KOPT-K1 (cell line): ENCODE data around the gene NAXE.
A peak's percentile ranks its signal among the peaks of the same experiment; 100 is the strongest.
"Not testable (repeated sequence)": the region's sequence is repeated elsewhere in the genome, so short reads cannot be mapped to it uniquely, and the experiment has no call there.

ENCODE experiments used
- H3K27ac ChIP-seq: fragments of 200-600 bp; sonication (generic); 2 replicates; pipeline ENCODE4 v1.5.1; 2016; ENCODE audit warnings: antibody characterized with exemption, mild to moderate bottlenecking, low read depth, low read length; ENCODE audit not compliant: poor library complexity, severe bottlenecking
- H3K36me3 ChIP-seq: fragments of 200-600 bp; sonication (generic); 2 replicates; pipeline ENCODE4 v1.5.1; 2017; ENCODE audit warnings: antibody characterized with exemption, mild to moderate bottlenecking, low read length, moderate library complexity; ENCODE audit not compliant: insufficient read depth
- H3K9me3 ChIP-seq: fragments of 200-600 bp; sonication (generic); 2 replicates; pipeline ENCODE4 v1.5.1; 2017; ENCODE audit warnings: antibody characterized with exemption, low read length, mild to moderate bottlenecking; ENCODE audit not compliant: insufficient read depth, poor library complexity, severe bottlenecking

NAXE gene

GRCh38 chr1:156591432-156592157 is at the start of gene NAXE:
TSS of gene NAXE (plus strand) at chr1:156591776. CDS start at chr1:156591805, 29 bp downstream.
- Histone ChIP-seq H3K36me3 (peaks cover 47% of the 10 kb centered on the region), H3K27ac (peak within 1 kb of the TSS; percentile 80), H3K9me3 (no peaks in the 10 kb centered on the region)

GRCh38 chr1:156543066-156543465 is 48.5 kb upstream of the NAXE start:
- H3K27ac ChIP-seq: no peak overlapping the region
- no peaks in the 10 kb centered on the region for H3K9me3 ChIP-seq

GRCh38 chr1:156544592-156545102 is 46.9 kb upstream of the NAXE start:
- peaks cover 54% of the 10 kb centered on the region for H3K36me3 ChIP-seq
- no peaks in the 10 kb centered on the region for H3K9me3 ChIP-seq

More at GRCh38 chr1:156543066-156543465, 48.5 kb upstream of the NAXE start:
- H3K36me3 ChIP-seq: peaks cover 57% of the 10 kb centered on the region

GRCh38 chr1:156546267-156546666 is 45.3 kb upstream of the NAXE start:
- Histone ChIP-seq H3K36me3 (peaks cover 55% of the 10 kb centered on the region), H3K9me3 (no peaks in the 10 kb centered on the region), H3K27ac (no peak overlapping the region)

More at GRCh38 chr1:156544592-156545102, 46.9 kb upstream of the NAXE start:
- H3K27ac ChIP-seq: no peak overlapping the region

GRCh38 chr1:156547434-156547833 is 44.1 kb upstream of the NAXE start:
- no peaks in the 10 kb centered on the region for H3K9me3 ChIP-seq
- no peak overlapping the region for H3K27ac ChIP-seq
- H3K36me3 ChIP-seq: peaks cover 59% of the 10 kb centered on the region

GRCh38 chr1:156547982-156548381 is 43.6 kb upstream of the NAXE start:
- Histone ChIP-seq H3K36me3 (peaks cover 57% of the 10 kb centered on the region), H3K27ac (no peak overlapping the region), H3K9me3 (no peaks in the 10 kb centered on the region)

- H3K36me3 ChIP-seq: peaks cover 60% of the 10 kb centered on the region
- H3K9me3 ChIP-seq: no peaks in the 10 kb centered on the region
- no peak overlapping the region for H3K27ac ChIP-seq
Measured at GRCh38 chr1:156549390-156549789, 42.2 kb upstream of the NAXE start.

GRCh38 chr1:156549831-156550230 is 41.7 kb upstream of the NAXE start:
- peaks cover 60% of the 10 kb centered on the region for H3K36me3 ChIP-seq
- H3K27ac ChIP-seq: no peak overlapping the region
- no peaks in the 10 kb centered on the region for H3K9me3 ChIP-seq

- no peak overlapping the region for H3K27ac ChIP-seq
- no peaks in the 10 kb centered on the region for H3K9me3 ChIP-seq
- peaks cover 60% of the 10 kb centered on the region for H3K36me3 ChIP-seq
Measured at GRCh38 chr1:156550346-156550745, 41.2 kb upstream of the NAXE start.

GRCh38 chr1:156551066-156551643 is 40.4 kb upstream of the NAXE start:
- no peak overlapping the region for H3K27ac ChIP-seq

GRCh38 chr1:156551869-156552268 is 39.7 kb upstream of the NAXE start:
- peaks cover 64% of the 10 kb centered on the region for H3K36me3 ChIP-seq
- H3K9me3 ChIP-seq: no peaks in the 10 kb centered on the region
- no peak overlapping the region for H3K27ac ChIP-seq

More at GRCh38 chr1:156551066-156551643, 40.4 kb upstream of the NAXE start:
- Histone ChIP-seq H3K36me3 (peaks cover 65% of the 10 kb centered on the region), H3K9me3 (no peaks in the 10 kb centered on the region)

- H3K36me3 ChIP-seq: peaks cover 58% of the 10 kb centered on the region
- no peak overlapping the region for H3K27ac ChIP-seq
Measured at GRCh38 chr1:156552518-156552917, 39.1 kb upstream of the NAXE start.

GRCh38 chr1:156552937-156553336 is 38.6 kb upstream of the NAXE start:
- H3K27ac ChIP-seq, H3K9me3 ChIP-seq: not testable (repeated sequence)
- peaks cover 54% of the 10 kb centered on the region for H3K36me3 ChIP-seq

More at GRCh38 chr1:156552518-156552917, 39.1 kb upstream of the NAXE start:
- no peaks in the 10 kb centered on the region for H3K9me3 ChIP-seq

- H3K9me3 ChIP-seq: no peaks in the 10 kb centered on the region
- H3K27ac ChIP-seq: no peak overlapping the region
- H3K36me3 ChIP-seq: peaks cover 47% of the 10 kb centered on the region
Measured at GRCh38 chr1:156553860-156554485, 37.6 kb upstream of the NAXE start.

- no peak overlapping the region for H3K27ac ChIP-seq
- peaks cover 49% of the 10 kb centered on the region for H3K36me3 ChIP-seq
- H3K9me3 ChIP-seq: no peaks in the 10 kb centered on the region
Measured at GRCh38 chr1:156554971-156555370, 36.6 kb upstream of the NAXE start.
